Small intestine (tissue), 7 donors: ENCODE data around the gene CCDC197. TPM values are rescaled to one million over a fixed set of nuclear protein-coding genes. Genes with fewer than 3 reads are reported as not detected.
A peak's percentile ranks its signal among the peaks of the same experiment; 100 is the strongest.

Experiments used
- DNase-seq, 2 donors: peaks; one replicate each; pipeline versions ENCODE4 v3.0.0 to v3.0.0-alpha.2; 2013
- FAIRE-seq: peaks from 2 replicates; lab custom pipeline; 2012; peaks lifted over from hg19 to GRCh38; lab: Jason Lieb, UNC
- H3K27ac ChIP-seq, 3 donors: one replicate each; pipeline ENCODE4 v1.5.1; 2013; ENCODE audit warnings: low read length in 2 of 3, mild to moderate bottlenecking in 2 of 3, control low read depth in 1 of 3, inconsistent platforms in 1 of 3, low read depth in 1 of 3, moderate library complexity in 1 of 3
- H3K27me3 ChIP-seq, 3 donors: one replicate each; pipeline ENCODE4 v1.6.1; 2013; ENCODE audit warnings: low read length in 3 of 3, inconsistent platforms in 1 of 3; ENCODE audit not compliant: control insufficient read depth in 3 of 3, insufficient read depth in 3 of 3
- H3K36me3 ChIP-seq, 3 donors: one replicate each; pipeline ENCODE4 v1.6.1; 2013; ENCODE audit warnings: low read length in 3 of 3, inconsistent platforms in 1 of 3, low read depth in 1 of 3, mild to moderate bottlenecking in 1 of 3, moderate library complexity in 1 of 3; ENCODE audit not compliant: control insufficient read depth in 3 of 3, insufficient read depth in 2 of 3
- H3K4me1 ChIP-seq, 3 donors: one replicate each; pipeline ENCODE4 v1.6.1; 2013; ENCODE audit warnings: low read length in 2 of 3, inconsistent platforms in 1 of 3, low read depth in 1 of 3, mild to moderate bottlenecking in 1 of 3, moderate library complexity in 1 of 3; ENCODE audit not compliant: control insufficient read depth in 3 of 3, insufficient read depth in 2 of 3
- H3K4me3 ChIP-seq, 3 donors: one replicate each; pipeline ENCODE4 v1.5.1; 2013; ENCODE audit warnings: low read length in 3 of 3, control low read depth in 1 of 3, inconsistent platforms in 1 of 3, low read depth in 1 of 3, mild to moderate bottlenecking in 1 of 3, moderate library complexity in 1 of 3
- H3K9me3 ChIP-seq, 2 donors: one replicate each; pipeline ENCODE4 v1.6.1; 2013; ENCODE audit warnings: low read depth in 1 of 2, low read length in 1 of 2; ENCODE audit not compliant: control insufficient read depth in 2 of 2, insufficient read depth in 1 of 2
- WGBS, 3 donors: extraction: QIAGEN DNeasy Blood & Tissue Kit; methylation state at CpG; one replicate each; pipeline ENCODE4 v1.1.7; 2013; 5-methylcytosine and 5-hydroxymethylcytosine counted together
- polyA plus RNA-seq, 4 donors: library from polyadenylated mRNA; stranded (reverse) in 3 of 4; unstranded in 1 of 4; fragments of 200-250 nt in 3 of 4; fragments of 120-200 nt in 1 of 4; gene quantifications; one replicate each; pipeline versions ENCODE4 v1.2.1 to v1.2.3, GENCODE V29; 2013
- donor health status: healthy with polysubstance abuse.
- donor health status: control.
- donor health status: control.
- donor health status: Bipolar disorder and iron deficiency.
- donor health status: healthy.

CCDC197 gene
- polyA plus RNA-seq, 4 donors, result not detected

DNA sequence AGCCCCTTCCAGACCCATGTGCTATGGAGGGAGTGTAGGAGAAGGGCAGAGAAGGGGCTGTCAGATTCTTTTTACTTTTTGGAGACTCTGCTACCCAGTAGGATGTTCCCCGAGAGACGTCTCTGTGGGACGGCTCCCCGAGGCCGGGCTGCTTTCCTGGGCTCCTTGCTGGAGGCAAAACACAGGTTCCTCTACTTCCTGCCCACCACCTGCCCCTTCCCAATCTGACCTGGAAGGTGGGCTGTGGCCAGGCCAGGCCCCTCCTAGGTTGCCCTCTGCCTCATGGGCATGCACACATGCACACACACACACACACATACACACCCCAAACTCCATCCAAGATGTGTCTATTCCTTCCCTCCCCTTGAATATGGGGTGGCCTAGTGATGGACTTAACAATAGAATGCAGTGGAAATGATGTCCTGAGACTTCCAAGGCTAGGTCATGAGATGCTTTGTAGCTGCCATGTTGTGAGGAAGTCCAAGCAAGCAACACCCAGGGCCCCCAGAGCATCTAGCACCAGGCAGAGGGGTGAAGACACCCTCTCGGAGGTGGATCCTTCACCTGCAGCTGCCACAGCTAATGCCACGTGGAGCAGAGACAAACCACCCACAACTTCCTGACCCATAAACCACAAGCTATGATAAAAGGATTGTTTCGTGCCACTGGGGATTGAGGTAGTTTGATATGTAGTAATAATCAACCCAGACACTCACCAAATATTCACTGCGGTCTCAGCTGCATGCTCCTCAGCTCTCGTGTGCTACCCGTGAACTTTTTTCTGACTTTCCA is 19.1 kb upstream of the CCDC197 start:
- Histone ChIP-seq H3K4me3 (no peak overlapping the region), H3K9me3 (no peaks in the 10 kb centered on the region), H3K4me1 (peaks cover 0 to 3% (median 0%) of the 10 kb centered on the region in 3 donors), H3K36me3 (no peaks in the 10 kb centered on the region), H3K27me3 (no peaks in the 10 kb centered on the region), H3K27ac (peak overlapping the region; percentile 25 to 56 (median 53))
- FAIRE-seq (no peak), DNase-seq (peak in 1 of 2 donors; percentile 58)
- WGBS, 3 donors, result 66 to 82% (median 81%) methylated on average over 11 of the region's 11 CpGs

DNA sequence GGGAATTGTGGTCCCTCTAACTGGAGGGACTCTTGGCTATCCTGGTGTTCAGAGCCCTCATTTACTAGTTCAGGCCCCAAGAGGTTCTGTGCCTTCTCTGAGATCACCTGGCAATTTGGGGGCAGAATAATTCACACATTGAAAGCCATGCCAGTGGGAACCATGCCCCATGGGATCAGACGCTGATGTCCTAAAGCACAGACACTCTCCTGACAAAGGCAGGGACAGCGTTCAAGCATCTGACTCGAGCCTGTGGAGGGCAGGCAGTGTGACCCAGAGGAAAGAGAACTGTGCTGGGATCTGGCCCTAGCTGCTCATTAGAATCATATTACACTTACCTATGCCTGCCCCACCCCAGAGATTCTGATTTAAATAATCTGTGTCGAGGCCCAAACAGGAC is 18.4 kb upstream of the CCDC197 start:
- DNase-seq, result no peak
- H3K27ac ChIP-seq, result peak overlapping the region in 2 of 3 donors; percentile 22 to 56
- peaks cover 0 to 3% (median 0%) of the 10 kb centered on the region in 3 donors for H3K4me1 ChIP-seq
- no peaks in the 10 kb centered on the region for H3K36me3 ChIP-seq
- no peak for FAIRE-seq
- no peaks in the 10 kb centered on the region for H3K9me3 ChIP-seq
- H3K27me3 ChIP-seq, result no peaks in the 10 kb centered on the region
- no peak overlapping the region for H3K4me3 ChIP-seq
- 70 to 81% (median 79%) methylated on average over 4 of the region's 4 CpGs for whole genome bisulfite sequencing, 3 donors

DNA sequence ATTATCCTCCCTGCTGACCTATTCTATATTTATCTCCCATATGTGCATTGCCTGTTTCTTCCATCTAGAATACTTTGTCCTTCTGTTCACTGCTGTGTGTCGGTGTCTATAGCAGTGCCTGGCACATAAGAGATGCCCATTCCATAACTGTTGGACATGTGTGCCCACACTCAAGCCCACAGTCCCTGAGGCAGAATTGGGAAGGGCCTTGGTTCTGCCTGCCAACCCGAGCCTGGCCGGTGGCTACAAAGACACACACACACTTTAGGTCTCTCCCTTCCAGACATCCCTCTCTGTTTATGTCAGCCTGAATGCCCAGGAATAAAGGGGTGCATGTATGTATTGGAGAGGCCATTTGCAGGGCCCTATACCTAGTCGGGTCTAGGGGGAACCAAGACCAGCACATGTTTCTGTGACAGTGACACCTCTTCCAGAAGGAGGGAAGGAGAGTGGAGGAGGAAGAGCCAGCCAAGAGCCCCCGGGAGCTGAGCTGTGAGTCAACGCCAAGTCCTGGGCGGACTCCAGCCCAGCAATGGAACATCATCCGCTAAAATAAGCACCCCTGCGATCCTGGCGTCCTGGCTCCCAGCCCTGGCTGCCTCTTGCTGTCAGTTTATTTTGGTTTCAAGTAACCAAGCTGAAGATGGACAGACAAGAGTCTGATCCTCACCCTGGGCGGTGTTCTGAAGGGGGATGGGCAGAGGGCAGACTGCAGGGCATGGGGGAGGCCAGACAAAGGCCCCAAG is 16.5 kb upstream of the CCDC197 start:
- no peak for DNase-seq
- Histone ChIP-seq H3K4me3 (no peak overlapping the region), H3K27ac (no peak overlapping the region), H3K36me3 (no peaks in the 10 kb centered on the region), H3K27me3 (no peaks in the 10 kb centered on the region), H3K9me3 (no peaks in the 10 kb centered on the region), H3K4me1 (peaks cover 0 to 3% (median 0%) of the 10 kb centered on the region in 3 donors)
- WGBS, 3 donors, result 66 to 79% (median 76%) methylated on average over 11 of the region's 11 CpGs
- FAIRE-seq, result no peak

DNA sequence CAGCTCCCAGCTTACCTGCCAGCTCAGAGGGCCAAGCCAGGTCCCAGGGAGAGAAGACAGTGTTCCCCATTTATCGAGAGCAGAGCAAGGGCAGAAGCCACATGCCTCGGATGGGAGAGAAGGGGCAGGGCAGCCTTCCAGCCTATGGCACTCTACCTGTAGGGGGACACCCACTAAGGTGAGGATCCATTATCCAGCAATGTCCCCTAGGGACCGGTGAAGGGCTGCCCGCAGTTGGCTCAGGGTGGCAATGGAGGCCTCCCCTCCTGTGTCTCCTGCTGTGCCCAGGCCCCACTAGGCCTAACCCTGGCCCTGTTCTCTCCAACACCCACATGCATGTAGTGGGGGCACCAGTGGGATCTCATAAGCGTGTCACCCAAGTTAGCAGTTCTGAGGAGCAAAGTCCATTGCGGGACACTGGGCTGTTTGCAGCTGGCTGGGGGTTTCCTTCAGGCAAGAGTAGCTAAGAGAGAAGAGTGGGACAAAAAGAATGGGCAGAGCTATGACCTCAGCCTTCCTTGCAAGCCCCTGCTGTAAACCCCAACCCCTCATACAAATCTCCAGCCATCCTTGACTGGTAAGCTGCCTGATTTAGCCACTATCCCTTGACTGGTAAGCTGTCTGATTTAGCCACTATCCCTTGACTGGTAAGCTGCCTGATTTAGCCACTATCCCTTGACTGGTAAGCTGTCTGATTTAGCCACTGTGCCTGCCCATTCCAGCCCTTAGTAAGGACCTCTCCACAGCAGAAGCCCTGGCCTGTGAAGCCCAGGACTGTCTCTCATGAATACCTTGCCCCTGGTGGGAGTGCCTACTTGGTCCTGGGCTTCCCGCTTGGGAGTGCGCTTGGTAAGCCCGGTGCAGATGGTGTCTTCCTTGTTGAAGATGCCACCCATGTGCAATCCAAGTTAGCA is 15.5 kb upstream of the CCDC197 start:
- no peak overlapping the region for H3K27ac ChIP-seq
- H3K4me3 ChIP-seq, result no peak overlapping the region
- DNase-seq, result no peak
- H3K27me3 ChIP-seq, result no peaks in the 10 kb centered on the region
- no peaks in the 10 kb centered on the region for H3K9me3 ChIP-seq
- peaks cover 0 to 3% (median 0%) of the 10 kb centered on the region in 3 donors for H3K4me1 ChIP-seq
- FAIRE-seq, result no peak
- no peaks in the 10 kb centered on the region for H3K36me3 ChIP-seq
- WGBS, 3 donors, result 81 to 89% (median 88%) methylated on average over 9 of the region's 9 CpGs

DNA sequence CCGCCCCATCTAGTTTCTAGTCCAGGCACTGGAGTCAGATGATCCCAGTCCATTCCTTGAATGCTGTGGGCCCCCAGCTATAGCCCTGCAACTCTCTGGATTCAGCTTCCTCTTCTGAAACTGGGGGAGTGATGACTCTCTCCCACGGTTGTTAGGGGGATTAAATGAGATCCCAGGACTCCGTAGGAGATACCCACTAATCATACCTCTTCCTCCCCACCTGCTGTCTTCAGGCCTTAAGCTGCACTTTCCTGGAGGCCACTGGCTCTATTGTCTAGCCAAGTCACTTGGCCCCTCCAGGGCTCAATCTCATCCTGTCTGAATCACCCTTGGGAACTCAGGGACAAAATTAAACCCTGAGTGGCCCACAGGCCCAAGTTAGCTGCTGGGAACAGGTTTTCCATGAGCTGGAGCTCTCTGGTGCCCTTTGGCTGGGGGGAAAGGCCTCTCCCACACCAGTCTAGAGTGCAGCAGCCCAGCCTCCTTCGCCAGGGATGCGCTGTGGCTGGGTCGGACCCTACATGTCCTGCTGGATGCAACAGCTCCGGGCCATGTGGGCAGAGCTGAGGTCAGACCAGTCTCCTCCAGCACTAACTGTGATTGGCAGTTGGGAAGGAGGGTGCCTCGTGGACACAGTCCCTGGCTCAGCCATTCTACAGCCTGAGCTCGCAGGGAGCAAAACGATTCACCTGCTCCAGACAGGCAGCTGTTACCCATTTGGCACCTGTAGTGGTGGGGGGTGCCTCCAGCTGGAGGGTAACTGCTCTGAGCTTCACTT is 14.7 kb upstream of the CCDC197 start:
- no peak for FAIRE-seq
- no peak overlapping the region for H3K27ac ChIP-seq

DNA sequence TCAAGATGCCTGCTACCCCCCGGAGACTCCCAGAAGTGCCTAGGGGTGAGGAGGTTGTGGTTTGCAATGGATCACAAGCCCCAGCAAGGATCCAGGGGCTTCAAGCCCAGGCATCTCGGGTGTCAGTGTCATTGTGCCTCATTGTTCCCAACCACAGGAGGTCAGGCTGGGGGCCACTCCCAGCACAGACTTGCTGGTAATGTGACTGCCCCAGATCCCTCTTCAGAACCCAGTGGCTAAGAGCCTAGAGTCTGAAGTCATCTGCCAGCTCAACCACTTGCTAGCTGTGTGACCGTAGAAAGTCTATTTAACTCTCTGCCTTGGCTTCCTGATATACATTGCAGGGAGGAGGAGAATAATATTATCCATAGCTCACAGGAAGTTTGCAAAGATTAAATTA is 13.0 kb upstream of the CCDC197 start:
- FAIRE-seq, result no peak
- no peak overlapping the region for H3K27ac ChIP-seq
- H3K4me1 ChIP-seq, result no peaks in the 10 kb centered on the region
- no peak for DNase-seq
- 84 to 94% (median 86%) methylated on average over 3 of the region's 3 CpGs for WGBS, 3 donors
- H3K4me3 ChIP-seq, result no peak overlapping the region
- H3K27me3 ChIP-seq, result no peaks in the 10 kb centered on the region
- H3K36me3 ChIP-seq, result no peaks in the 10 kb centered on the region
- H3K9me3 ChIP-seq, result no peaks in the 10 kb centered on the region

More for the DNA sequence above, 14.7 kb upstream of the CCDC197 start:
- Histone ChIP-seq H3K27me3 (no peaks in the 10 kb centered on the region), H3K36me3 (no peaks in the 10 kb centered on the region), H3K4me3 (no peak overlapping the region), H3K4me1 (peaks cover 0 to 1% (median 0%) of the 10 kb centered on the region in 3 donors), H3K9me3 (no peaks in the 10 kb centered on the region)
- WGBS, 3 donors, result 66 to 85% (median 82%) methylated on average over 10 of the region's 10 CpGs
- DNase-seq, result no peak

DNA sequence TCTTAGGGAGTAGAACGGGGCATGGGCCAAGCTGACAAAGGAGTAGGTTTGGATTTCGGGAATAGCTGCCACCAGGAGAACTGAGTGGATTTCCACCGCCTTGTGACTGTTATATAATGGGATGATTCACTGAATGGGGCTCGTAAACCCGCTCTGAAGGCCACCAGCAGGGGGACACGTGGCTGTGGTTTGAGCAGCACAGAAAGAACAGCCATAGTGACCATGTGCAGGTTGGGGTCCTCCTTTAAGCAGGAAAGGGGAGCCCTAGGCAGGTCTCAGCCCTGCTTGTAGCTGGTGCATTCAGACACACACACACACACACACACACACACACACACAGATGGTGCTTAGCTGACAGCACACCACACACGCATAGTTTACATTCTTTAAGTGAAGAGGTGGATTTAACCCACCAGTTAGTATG is 12.1 kb upstream of the CCDC197 start:
- no peaks in the 10 kb centered on the region for H3K9me3 ChIP-seq
- H3K27me3 ChIP-seq, result no peaks in the 10 kb centered on the region
- FAIRE-seq, result no peak
- WGBS, 3 donors, result 28 to 53% (median 50%) methylated on average over 6 to 7 of the region's 7 CpGs
- no peak overlapping the region for H3K27ac ChIP-seq
- no peaks in the 10 kb centered on the region for H3K36me3 ChIP-seq
- no peaks in the 10 kb centered on the region for H3K4me1 ChIP-seq
- H3K4me3 ChIP-seq, result no peak overlapping the region
- DNase-seq, result peak; percentile 13 to 62
